Erythroblast (primary cell): ENCODE data around the gene PFN2.

ENCODE experiments used
- GATA1 ChIP-seq: IDR thresholded peaks from 2 replicates; pipeline ENCODE4 v1.6.1; 2011; ENCODE audit warnings: low read depth, mild to moderate bottlenecking, control low read depth, low read length, moderate library complexity
- POLR2A ChIP-seq: IDR thresholded peaks from 2 replicates; pipeline ENCODE4 v1.6.1; 2011; ENCODE audit warnings: mild to moderate bottlenecking, low read length

- no peak for TF ChIP-seq POLR2A
- TF ChIP-seq GATA1, result no peak
Observed at GRCh38 chr3:149933008-149933407, 37.7 kb downstream of the PFN2 start.
